Measurements from ENCODE around the gene SCGB3A1.

SCGB3A1 gene

DNA sequence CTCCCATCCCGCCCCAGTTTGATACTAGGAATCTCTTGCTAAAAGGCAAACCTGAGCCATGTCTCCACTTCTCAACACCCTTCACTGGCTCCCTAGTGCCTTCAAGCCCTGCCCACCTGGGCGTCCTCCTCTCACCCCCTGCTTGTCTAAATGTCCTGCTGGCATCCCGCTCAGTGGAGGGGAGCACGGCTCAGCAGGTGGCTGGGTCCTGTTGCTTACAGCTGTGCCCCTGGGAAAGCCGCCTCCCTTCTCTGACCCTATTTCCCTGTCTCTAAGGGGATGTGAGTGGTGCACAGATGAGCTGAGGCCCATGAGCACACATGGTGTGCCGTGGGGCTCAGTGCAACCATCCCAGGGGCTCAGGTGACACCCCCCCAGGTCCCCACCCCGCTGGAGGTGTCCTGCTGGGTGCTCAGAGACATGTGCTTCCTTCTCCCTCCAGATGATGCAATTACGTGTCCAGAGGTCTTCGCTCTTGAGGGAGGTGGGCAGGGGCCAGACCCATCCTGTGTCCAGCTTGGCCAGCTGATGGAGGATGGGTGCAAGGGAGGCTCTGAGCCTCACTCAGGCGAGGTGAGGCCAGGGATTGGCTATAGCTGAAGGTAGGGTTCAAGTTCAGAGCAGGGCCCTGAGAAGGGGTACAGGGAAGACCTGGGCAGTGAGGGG lies 34.0 kb upstream of the SCGB3A1 start:
- DNase-seq (ENCODE audit: low spot score): no peak

GRCh38 chr5:180624587-180624986 lies 33.3 kb upstream of the SCGB3A1 start:
- no peak for DNase-seq (ENCODE audit: low spot score)

DNA sequence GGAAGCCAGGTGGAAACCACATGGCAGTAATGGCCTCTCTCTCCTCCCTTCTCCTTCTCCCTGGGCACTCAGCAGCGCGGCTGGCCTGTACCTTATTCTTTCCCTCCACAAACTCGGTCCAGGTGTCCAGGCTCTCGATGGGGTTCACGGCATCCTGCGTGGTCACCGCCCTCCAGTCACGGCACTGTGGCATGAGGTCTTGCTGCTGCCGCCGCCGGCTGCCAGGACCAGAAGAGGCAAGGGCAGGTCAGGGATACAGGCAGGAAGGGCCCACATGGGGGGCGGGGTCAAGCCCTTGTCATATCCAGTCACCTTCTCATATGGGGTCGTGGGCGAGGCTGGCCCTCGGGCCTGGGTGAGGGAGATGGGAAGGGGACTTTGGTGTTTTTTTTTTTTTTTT lies 32.5 kb upstream of the SCGB3A1 start:
- DNase-seq (ENCODE audit: low spot score): no peak

GRCh38 chr5:180623411-180623834 lies 32.1 kb upstream of the SCGB3A1 start:
- DNase-seq (ENCODE audit: low spot score): no peak

DNA sequence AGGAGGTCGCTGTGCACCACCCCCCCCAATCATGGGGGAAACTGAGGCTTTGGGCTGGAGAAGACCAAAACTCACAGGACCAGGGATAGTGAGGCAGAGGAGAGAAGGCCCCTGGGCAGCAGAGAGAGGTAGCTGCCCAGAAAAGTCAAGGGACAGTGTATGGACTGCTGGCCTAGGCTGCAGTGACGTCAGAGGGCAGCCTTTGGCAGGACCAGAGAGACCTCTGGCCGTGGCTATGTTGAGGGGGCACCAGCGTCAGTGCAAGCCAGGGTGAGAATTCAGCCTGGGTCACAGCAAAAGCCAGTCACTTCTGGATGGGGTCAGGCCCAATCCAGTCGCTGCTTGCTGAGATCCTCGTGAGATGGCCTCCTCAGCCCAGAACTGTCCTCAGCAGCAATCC lies 31.6 kb upstream of the SCGB3A1 start:
- DNase-seq (ENCODE audit: low spot score): no peak

DNA sequence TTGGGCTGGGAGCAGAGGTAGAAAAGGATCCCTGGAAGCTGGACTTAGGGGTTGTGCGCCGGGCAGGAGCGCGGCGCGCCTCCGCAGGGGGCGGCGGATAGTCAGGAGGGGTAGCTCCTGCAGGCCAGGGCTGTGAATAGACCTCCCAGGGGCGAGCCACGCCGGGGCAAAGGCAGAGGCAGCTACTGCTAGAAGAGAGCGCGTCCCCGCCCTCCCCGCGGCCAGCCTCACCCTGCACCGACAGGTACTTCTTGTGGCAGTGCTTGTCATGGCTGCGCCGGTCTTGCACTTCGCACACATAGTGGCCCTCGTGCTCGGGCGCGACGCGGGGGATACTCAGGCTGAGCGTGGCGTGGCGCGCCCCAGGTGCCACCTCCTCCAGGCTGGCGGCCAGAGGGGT lies 30.0 kb upstream of the SCGB3A1 start:
- DNase-seq (ENCODE audit: low spot score): no peak

GRCh38 chr5:180620014-180620413 lies 28.7 kb upstream of the SCGB3A1 start:
- no peak for DNase-seq (ENCODE audit: low spot score)

- DNase-seq (ENCODE audit: low spot score): no peak
These were observed 28.2 kb upstream of the SCGB3A1 start for GRCh38 chr5:180619563-180619915.

DNA sequence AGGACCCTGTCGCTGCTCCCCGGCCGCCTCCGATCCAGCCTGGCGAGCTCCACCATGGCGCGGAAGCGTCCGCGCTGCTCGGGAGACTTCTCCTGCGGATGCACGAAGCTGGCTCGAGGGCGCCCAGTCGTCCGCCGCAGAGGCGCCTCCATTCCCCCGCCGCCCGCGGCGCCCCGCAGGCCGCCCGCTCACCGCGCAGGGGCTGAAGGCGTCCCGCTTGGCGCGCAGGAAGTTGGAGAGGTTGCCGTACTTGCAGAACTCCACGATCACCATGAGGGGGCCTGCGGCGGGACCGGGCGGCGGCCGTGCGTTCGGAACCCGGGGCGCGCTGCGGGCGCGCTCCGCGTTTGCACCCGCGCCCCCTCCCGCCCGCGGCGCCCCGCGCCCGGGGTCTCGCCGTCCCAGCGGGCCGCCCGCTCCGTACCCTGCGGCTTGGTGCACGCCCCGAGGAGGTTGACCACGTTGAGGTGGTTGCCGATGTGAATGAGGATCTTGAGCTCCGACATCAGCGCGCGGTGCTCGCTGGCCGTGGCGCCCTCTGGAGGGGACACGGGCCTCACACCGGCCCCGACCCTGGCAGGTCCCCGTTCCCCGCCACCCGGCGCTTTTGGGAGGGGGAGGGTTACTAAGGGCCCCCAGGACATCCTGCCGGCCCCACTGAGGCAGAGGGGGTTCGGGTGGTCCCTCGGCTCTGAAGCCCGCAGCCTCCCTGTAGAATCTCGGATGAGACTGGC lies 27.7 kb upstream of the SCGB3A1 start:
- DNase-seq (ENCODE audit: low spot score): no peak

DNA sequence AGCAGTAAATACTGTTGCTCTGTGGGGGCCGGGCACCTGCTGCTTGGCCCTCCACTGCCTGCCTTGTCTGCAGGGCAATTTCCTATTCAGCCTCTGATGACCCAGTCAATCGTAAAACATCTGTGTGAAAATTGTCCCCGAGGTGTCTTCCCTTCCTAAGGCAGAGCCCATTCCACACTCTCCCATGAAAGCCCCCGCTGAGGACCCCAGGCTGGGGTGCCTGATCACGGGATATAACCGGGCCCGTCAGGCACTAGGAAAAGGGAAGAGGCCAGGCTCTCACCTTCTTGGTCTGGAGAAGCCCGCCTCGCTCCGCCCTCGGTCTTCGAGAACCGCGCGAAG lies 27.2 kb upstream of the SCGB3A1 start:
- no peak for DNase-seq (ENCODE audit: low spot score)

DNA sequence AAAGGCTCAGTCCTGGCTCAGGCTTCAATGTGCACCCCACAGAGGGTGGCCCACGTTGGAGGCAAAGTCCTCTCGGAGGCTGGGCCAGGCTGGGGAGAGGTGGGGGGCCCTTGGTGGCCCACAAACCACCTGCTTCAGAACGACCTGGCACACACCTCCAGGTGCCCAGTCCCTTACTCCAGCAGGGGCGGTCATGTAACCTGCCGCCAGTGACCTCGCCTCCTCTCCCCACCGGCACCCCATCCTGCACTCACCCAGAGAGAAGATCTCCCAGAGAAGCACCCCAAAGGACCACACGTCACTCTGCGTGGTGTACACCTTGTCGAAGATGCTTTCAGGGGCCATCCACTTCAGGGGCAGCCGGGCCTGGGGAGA lies 22.5 kb upstream of the SCGB3A1 start:
- DNase-seq (ENCODE audit: low spot score): no peak

DNA sequence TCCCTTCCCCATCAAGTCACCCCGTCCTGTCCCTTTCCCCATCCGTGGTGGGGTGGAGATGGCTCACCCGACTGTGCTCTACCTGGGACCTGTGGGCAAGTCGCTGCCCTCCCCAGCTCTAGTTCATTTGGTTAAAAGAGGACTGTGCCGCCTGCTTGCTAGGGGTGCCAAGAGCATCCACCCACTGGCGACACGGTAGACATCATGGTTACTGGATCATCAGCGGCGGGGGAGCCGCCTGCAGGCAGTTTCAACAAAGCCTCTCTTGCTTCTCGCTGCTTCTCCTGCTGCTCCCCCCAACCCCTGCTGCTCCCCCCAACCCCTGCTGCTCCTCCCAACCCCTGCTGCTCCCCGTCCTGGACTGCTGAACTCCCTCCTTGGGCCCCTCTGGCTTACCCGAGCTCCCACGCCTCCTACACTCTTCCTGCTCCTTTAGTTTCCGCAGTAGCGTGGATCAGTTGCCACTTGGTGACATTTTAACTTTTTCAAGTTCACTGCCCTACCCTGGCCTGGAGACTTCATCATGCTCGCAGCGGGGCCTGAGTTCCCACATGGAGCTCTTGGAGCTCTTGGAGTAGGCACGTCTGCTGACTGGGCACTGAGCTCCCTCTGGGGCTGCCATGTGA lies 22.0 kb upstream of the SCGB3A1 start:
- no peak for DNase-seq (ENCODE audit: low spot score)

- DNase-seq (ENCODE audit: low spot score): no peak
These were observed 21.4 kb upstream of the SCGB3A1 start for GRCh38 chr5:180612683-180613082.

GRCh38 chr5:180611140-180611850 lies 20.0 kb upstream of the SCGB3A1 start:
- no peak for DNase-seq (ENCODE audit: low spot score)

DNA sequence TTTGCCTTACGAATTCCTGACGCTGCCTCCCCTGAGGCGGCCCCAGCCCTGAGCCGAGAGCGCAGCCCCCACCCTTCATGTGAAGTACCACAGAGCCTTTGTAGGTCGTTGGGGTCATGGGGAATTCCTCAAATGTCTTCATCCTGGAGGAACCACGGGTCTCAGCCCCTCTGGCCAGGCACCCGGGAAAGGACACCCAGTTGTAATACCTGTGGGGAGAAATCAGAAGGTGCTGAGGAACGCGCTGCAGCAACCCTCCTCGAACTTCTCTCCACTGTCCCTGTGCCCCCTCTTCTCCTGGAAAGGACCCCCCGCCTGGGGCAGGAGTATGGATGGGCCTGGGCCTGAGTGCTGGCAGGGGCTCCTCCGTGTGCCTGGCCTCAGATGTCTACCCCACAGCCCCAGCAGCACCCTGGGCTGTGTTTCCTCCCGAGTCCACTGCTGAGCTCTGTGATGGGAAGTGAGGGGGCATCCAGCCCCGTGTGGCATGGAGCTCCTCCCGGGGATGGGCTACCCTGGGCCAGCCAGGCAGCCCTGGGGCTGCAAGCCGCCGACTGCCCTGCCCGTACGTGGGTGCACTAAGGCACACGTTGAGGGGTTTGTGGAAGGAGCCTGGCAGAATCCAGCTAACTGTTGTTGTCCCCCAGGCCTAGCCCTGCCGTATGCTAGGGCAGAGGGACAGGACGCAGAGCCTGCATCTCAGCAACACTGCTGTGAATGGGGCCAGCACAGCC lies 18.7 kb upstream of the SCGB3A1 start:
- no peak for DNase-seq (ENCODE audit: low spot score)

DNA sequence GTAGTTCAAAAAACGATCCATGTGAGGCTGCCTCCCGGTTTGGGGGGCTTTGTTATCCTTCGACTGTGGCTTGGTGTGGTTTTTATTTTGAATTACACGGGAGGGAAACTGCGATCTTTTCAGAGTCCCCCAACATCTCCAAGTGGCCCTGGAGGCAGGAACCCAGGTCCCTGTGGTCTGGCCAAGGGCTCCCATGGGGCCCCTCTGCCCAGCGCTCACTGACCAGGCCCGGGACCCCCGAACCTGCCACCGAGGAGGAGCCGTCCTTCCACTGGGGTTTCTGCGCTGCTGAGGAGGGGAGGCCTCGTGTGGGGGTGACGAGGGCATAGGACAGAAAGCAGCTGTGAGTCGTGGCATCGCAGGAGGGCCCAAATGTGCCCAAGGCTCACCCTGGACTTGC lies 18.1 kb upstream of the SCGB3A1 start:
- DNase-seq (ENCODE audit: low spot score): no peak

GRCh38 chr5:180608572-180609310 lies 17.4 kb upstream of the SCGB3A1 start:
- DNase-seq (ENCODE audit: low spot score): no peak

DNA sequence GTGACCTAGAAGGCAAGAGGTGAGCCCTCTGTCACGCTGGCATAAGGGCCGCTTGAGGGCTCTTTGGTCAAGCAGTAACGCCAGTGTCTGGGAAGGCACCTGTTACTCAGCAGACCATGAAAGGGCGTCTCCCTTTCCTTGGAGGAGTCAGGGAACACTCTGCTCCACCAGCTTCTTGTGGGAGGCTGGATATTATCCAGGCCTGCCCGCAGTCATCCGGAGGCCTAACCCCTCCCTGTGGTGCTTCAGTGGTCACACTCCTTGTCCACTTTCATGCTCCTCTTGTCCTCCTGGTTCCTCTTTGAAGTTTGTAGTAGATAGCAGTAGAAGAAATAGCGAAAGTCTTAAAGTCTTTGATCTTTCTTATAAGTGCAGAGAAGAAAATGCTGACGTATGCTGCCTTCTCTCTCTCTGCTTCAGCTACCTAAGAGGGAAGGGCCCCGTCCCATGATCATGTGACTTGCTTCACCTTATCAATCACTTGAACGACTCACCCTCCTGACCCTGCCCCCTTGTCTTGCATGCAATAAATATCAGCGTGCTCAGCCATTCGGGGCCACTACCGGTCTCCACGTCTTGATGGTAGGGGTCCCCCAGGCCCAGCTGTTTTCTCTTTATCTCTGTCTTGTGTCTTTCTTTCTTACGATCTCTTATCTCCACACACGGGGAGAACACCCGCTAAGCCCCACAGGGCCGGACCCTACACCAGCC lies 16.7 kb upstream of the SCGB3A1 start:
- DNase-seq (ENCODE audit: low spot score): no peak

DNA sequence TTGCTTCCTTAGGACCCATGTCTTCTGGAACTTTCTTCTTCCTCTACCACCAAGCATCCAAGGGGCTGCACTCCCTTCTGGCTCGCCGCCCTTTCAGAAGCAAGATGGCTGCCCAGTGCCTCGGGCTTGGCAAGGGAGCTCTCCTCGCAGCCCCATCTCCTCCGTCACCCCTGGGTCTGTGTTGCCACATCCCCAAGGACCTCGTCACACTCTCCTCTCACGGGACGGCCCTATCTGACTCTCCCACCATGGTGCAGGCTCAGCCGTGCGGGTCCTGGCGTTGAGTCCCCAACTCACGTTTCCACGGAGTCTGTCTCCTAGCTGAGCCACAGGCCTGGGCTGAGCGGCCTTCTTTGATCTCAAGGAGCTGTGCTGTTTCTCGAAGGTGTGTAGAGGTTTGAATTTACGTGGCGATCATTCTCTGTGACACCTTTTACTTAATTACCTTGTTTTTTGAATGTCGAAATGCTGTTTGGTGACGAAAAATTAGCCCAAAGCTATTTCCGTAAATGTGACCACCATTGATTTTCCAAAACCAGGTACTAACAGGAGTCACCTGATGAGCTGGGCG lies 15.0 kb upstream of the SCGB3A1 start:
- no peak for DNase-seq (ENCODE audit: low spot score)

GRCh38 chr5:180605554-180606214 lies 14.4 kb upstream of the SCGB3A1 start:
- DNase-seq (ENCODE audit: low spot score): peak; percentile 34
